CD4-positive, alpha-beta memory T cell (primary cell): ENCODE measurements around the gene LCP1. TPM values are rescaled to one million over a fixed set of nuclear protein-coding genes. Genes with fewer than 3 reads are reported as not detected.
A peak's percentile ranks its signal among the peaks of the same experiment; 100 is the strongest.

Experiments
- CTCF ChIA-PET: fragments of 350-600 bp; sonication (Branson Sonifier 250); formaldehyde crosslinking; loops from one replicate; lab custom pipeline; 2021; ENCODE audit warnings: inconsistent platforms; ENCODE audit not compliant: partially characterized antibody; lab: Charles Lee
- POLR2A ChIA-PET: fragments of 350-600 bp; sonication (Branson Sonifier 250); formaldehyde crosslinking; loops from one replicate; lab custom pipeline; 2021; ENCODE audit not compliant: partially characterized antibody; lab: Charles Lee
- DNase-seq, 5 donors: peaks; one replicate each; pipeline versions ENCODE4 v3.0.0 to v3.0.0-alpha.2; 2020 to 2022; ENCODE audit warnings: mixed read lengths in 1 of 5
- H3K27ac ChIP-seq: one replicate; pipeline ENCODE4 v1.7.0; 2013; ENCODE audit warnings: low read depth, low read length
- H3K27me3 ChIP-seq: 2 replicates; pipeline ENCODE4 v1.7.0; 2013; ENCODE audit warnings: mild to moderate bottlenecking, low read length, moderate library complexity; ENCODE audit not compliant: insufficient read depth
- H3K36me3 ChIP-seq: 2 replicates; pipeline ENCODE4 v1.7.0; 2013; ENCODE audit warnings: mild to moderate bottlenecking, low read length, moderate library complexity; ENCODE audit not compliant: insufficient read depth
- H3K4me1 ChIP-seq: 2 replicates; pipeline ENCODE4 v1.7.0; 2013; ENCODE audit warnings: mild to moderate bottlenecking, low read length, moderate library complexity; ENCODE audit not compliant: insufficient read depth
- H3K4me3 ChIP-seq, 2 donors: one replicate each; pipeline ENCODE4 v1.7.0; 2013; ENCODE audit warnings: low read length in 2 of 2, mild to moderate bottlenecking in 1 of 2
- H3K9me3 ChIP-seq, 2 donors: one replicate each; pipeline ENCODE4 v1.7.0; 2013; ENCODE audit warnings: low read length in 2 of 2, control low read depth in 1 of 2; ENCODE audit not compliant: control insufficient read depth in 1 of 2
- H3K27ac Mint-ChIP-seq, 7 donors: one replicate each; pipeline ENCODE4 v1.8.0; 2020 to 2021; ENCODE audit warnings: mixed read lengths in 7 of 7, mild to moderate bottlenecking in 6 of 7, inconsistent platforms in 3 of 7, moderate library complexity in 3 of 7
- H3K27me3 Mint-ChIP-seq, 2 donors: one replicate each; pipeline ENCODE4 v1.8.0; 2020 to 2021; ENCODE audit warnings: mixed read lengths in 2 of 2
- H3K36me3 Mint-ChIP-seq, 2 donors: one replicate each; pipeline ENCODE4 v1.8.0; 2020 to 2021; ENCODE audit warnings: mixed read lengths in 2 of 2, inconsistent platforms in 1 of 2, mild to moderate bottlenecking in 1 of 2
- H3K4me1 Mint-ChIP-seq, 4 donors: one replicate each; pipeline ENCODE4 v1.8.0; 2020 to 2021; ENCODE audit warnings: mixed read lengths in 4 of 4, mild to moderate bottlenecking in 1 of 4
- H3K4me3 Mint-ChIP-seq, 8 donors: one replicate each; pipeline ENCODE4 v1.8.0; 2020 to 2021; ENCODE audit warnings: mixed read lengths in 8 of 8, mild to moderate bottlenecking in 7 of 8, moderate library complexity in 6 of 8, inconsistent platforms in 3 of 8
- H3K9me3 Mint-ChIP-seq, 8 donors: one replicate each; pipeline ENCODE4 v1.8.0; 2020 to 2021; ENCODE audit warnings: mixed read lengths in 8 of 8, mild to moderate bottlenecking in 5 of 8, inconsistent platforms in 3 of 8, moderate library complexity in 1 of 8
- intact Hi-C: fragments of 100-400 bp; cut with micrococcal nuclease; formaldehyde crosslinking; loops from one replicate; pipeline ENCODE4 v1.15.1; 2023
- polyA plus RNA-seq, 2 donors: library from polyadenylated mRNA; unstranded; fragments of 300-500 nt; fragmentation: Illumina TruSeq; gene quantifications; one replicate each; pipeline ENCODE4 v1.2.3, GENCODE V29; 2021
- total RNA-seq, 2 experiments: library from RNA; stranded (reverse); gene quantifications; one replicate each; pipeline ENCODE4 v1.2.3, GENCODE V29; 2021

The LCP1 gene
- total and polyA plus RNA-seq, 4 experiments from 2014 or later, result 466 to 1,658 (median 833) TPM

- intact Hi-C loops, result no loop called here
- H3K4me1 Mint-ChIP-seq, result peaks cover 8 to 14% (median 10%) of the 10 kb centered on the region in 4 donors
- no peaks in the 10 kb centered on the region for H3K36me3 ChIP-seq
- H3K27ac ChIP-seq, result no peak overlapping the region
- H3K9me3 Mint-ChIP-seq, result peaks cover 0 to 2% (median 0%) of the 10 kb centered on the region in 8 donors
- peak in 1 of 5 donors; percentile 0 for DNase-seq
- CTCF ChIA-PET, result no interaction called here
- no peaks in the 10 kb centered on the region for H3K27me3 Mint-ChIP-seq
- no peaks in the 10 kb centered on the region for H3K36me3 Mint-ChIP-seq
- H3K4me3 ChIP-seq, result no peak overlapping the region
- POLR2A ChIA-PET, result no interaction called here
- H3K27me3 ChIP-seq, result no peaks in the 10 kb centered on the region
- H3K4me3 Mint-ChIP-seq, result no peak overlapping the region
- H3K4me1 ChIP-seq, result peaks cover 8% of the 10 kb centered on the region
- no peak overlapping the region for H3K27ac Mint-ChIP-seq
- no peaks in the 10 kb centered on the region for H3K9me3 ChIP-seq
Observed at GRCh38 chr13:46079770-46080169, 102.2 kb downstream of the LCP1 start.

DNA sequence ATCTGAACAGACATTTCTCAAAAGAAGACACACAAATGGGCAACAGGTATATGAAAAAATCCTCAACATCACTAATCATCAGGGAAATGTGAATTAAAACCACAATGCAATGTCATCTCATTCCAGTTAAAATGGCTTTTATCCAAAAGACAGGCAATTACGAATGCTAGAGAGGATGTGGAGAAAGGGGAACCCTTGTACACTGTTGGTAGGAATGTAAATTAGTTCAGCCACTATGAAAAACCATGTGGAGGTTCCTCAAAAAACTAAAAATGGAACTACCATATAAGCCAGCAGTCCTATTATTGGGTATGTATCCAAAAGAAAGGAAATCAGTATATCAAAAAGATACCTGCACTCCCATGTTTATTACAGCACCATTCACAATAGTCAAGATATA lies 104.7 kb downstream of the LCP1 start:
- CTCF ChIA-PET, result no interaction called here
- Mint-ChIP-seq H3K27ac (no peak overlapping the region), H3K36me3 (no peaks in the 10 kb centered on the region), H3K4me1 (peaks cover 8 to 14% (median 10%) of the 10 kb centered on the region in 4 donors), H3K9me3 (peaks cover 0 to 2% (median 0%) of the 10 kb centered on the region in 8 donors), H3K4me3 (no peak overlapping the region), H3K27me3 (no peaks in the 10 kb centered on the region)
- no peak for DNase-seq
- Histone ChIP-seq H3K27ac (no peak overlapping the region), H3K9me3 (no peaks in the 10 kb centered on the region), H3K36me3 (no peaks in the 10 kb centered on the region), H3K4me1 (peaks cover 8% of the 10 kb centered on the region), H3K4me3 (no peak overlapping the region), H3K27me3 (no peaks in the 10 kb centered on the region)
- intact Hi-C loops, result no loop called here
- POLR2A ChIA-PET, result no interaction called here

GRCh38 chr13:46076827-46077226 lies 105.2 kb downstream of the LCP1 start:
- CTCF ChIA-PET, result no interaction called here
- Mint-ChIP-seq H3K4me1 (peaks cover 8 to 14% (median 10%) of the 10 kb centered on the region in 4 donors), H3K27ac (no peak overlapping the region), H3K9me3 (peaks cover 0 to 2% (median 0%) of the 10 kb centered on the region in 8 donors), H3K36me3 (no peaks in the 10 kb centered on the region), H3K27me3 (no peaks in the 10 kb centered on the region), H3K4me3 (no peak overlapping the region)
- DNase-seq, result no peak
- H3K9me3 ChIP-seq, result no peaks in the 10 kb centered on the region
- H3K27ac ChIP-seq, result no peak overlapping the region
- intact Hi-C loops, result no loop called here
- no peaks in the 10 kb centered on the region for H3K27me3 ChIP-seq
- H3K4me1 ChIP-seq, result peaks cover 8% of the 10 kb centered on the region
- H3K4me3 ChIP-seq, result no peak overlapping the region
- POLR2A ChIA-PET, result no interaction called here
- H3K36me3 ChIP-seq, result no peaks in the 10 kb centered on the region

Other genes with a start within 250 kb of the LCP1 start
- gene ZC3H13, start 129.4 kb downstream of the LCP1 start, total RNA-seq, result 10 to 100 TPM; 55.1 to 65.5 TPM
- 10 to 100 TPM; 10.8 to 62.1 TPM for gene ZC3H13, start 129.4 kb downstream of the LCP1 start, polyA plus RNA-seq
- gene CPB2, start 77.1 kb downstream of the LCP1 start, total RNA-seq, result not detected
- gene CPB2, start 77.1 kb downstream of the LCP1 start, polyA plus RNA-seq, result not detected
- gene LRRC63, start 29.8 kb upstream of the LCP1 start, total RNA-seq, result under 1 TPM; 0.49 to 0.75 TPM
- gene LRRC63, start 29.8 kb upstream of the LCP1 start, polyA plus RNA-seq, result under 1 TPM; 0.41 to 0.57 TPM
- not detected for gene RUBCNL, start 205.1 kb upstream of the LCP1 start, total RNA-seq
- under 1 TPM; 0.30 to 0.60 TPM for gene RUBCNL, start 205.1 kb upstream of the LCP1 start, polyA plus RNA-seq